Activated CD4-positive, alpha-beta memory T cell treated with anti-CD3 and anti-CD28 coated beads, Interleukin-2, amount 10 ng/mL, durations not matched to agents 7 days and 5 days (primary cell): Measurements from ENCODE around the gene TMEM127. TPM values are rescaled to one million over a fixed set of nuclear protein-coding genes. Genes with fewer than 3 reads are reported as not detected.
A peak's percentile ranks its signal among the peaks of the same experiment; 100 is the strongest.
"Not testable (repeated sequence)": the region's sequence is repeated elsewhere in the genome, so short reads cannot be mapped to it uniquely, and the experiment has no call there.

Experiments
- CTCF ChIA-PET: fragments of 350-600 bp; sonication (Branson Sonifier 250); formaldehyde crosslinking; loops from one replicate; lab custom pipeline; 2021; ENCODE audit warnings: antibody characterized with exemption, inconsistent platforms; lab: Charles Lee
- POLR2A ChIA-PET: fragments of 350-600 bp; sonication (Branson Sonifier 250); formaldehyde crosslinking; loops from one replicate; lab custom pipeline; 2021; ENCODE audit warnings: antibody characterized with exemption; lab: Charles Lee
- DNase-seq: peaks from one replicate; pipeline ENCODE4 v3.0.0-alpha.2; 2020
- H3K27ac Mint-ChIP-seq: one replicate; pipeline ENCODE4 v1.8.0; 2021; ENCODE audit warnings: mild to moderate bottlenecking, mixed read lengths
- H3K27me3 Mint-ChIP-seq: one replicate; pipeline ENCODE4 v1.8.0; 2021; ENCODE audit warnings: mixed read lengths
- H3K36me3 Mint-ChIP-seq: one replicate; pipeline ENCODE4 v1.8.0; 2021; ENCODE audit warnings: low read depth, mixed read lengths
- H3K4me1 Mint-ChIP-seq: one replicate; pipeline ENCODE4 v1.8.0; 2021; ENCODE audit warnings: mixed read lengths
- H3K4me3 Mint-ChIP-seq: one replicate; pipeline ENCODE4 v1.8.0; 2021; ENCODE audit warnings: mild to moderate bottlenecking, mixed read lengths
- H3K9me3 Mint-ChIP-seq: one replicate; pipeline ENCODE4 v1.8.0; 2021; ENCODE audit warnings: mixed read lengths
- total RNA-seq, 2 experiments: library from RNA; stranded (reverse); gene quantifications; one replicate each; pipeline ENCODE4 v1.2.3, GENCODE V29; 2021

Gene TMEM127, protein sequence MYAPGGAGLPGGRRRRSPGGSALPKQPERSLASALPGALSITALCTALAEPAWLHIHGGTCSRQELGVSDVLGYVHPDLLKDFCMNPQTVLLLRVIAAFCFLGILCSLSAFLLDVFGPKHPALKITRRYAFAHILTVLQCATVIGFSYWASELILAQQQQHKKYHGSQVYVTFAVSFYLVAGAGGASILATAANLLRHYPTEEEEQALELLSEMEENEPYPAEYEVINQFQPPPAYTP
- 10 to 100 TPM; 42.4 to 44.0 TPM for total RNA-seq

DNA sequence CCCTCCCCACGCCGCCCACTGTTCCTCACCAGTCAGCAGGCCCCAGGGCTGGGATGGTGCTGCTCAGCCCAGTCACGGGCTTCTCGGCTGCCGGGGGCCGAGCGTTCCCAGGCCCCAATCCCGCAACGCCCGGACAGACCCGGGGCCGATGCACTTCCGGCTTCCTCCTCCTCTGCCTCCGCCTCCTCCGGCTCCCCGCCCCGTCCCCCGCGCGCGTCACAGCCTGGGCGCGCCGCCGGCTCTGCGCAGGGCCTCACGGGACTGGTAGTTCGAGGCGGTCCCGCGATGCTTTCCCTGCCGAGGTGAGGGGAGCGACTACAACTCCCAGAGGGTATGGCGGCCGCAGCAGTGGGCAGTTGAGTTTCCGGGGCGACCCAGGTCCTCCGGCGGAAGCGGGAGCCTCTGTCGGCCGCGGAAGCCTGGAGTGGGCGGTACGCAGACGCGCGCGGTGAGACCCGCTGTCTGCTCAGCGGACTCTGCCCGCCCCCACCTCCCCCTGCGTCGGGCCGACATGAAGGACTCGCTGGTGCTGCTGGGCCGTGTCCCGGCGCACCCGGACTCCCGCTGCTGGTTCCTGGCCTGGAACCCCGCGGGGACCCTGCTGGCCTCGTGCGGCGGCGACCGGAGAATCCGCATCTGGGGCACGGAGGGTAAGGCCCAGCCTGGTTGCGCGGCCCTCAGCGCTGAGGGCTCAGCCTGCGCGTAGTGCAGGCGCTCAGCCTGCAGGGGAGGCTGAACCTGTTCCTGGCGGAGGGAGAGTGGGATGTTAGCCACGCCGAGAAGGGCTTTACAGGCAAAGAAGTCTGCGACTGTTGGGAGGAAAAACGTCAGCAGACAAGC lies at the start of gene TMEM127, which contains the start of gene CIAO1:
TSS of gene TMEM127 (minus strand) at position 158 of the 840 bp plus-strand sequence. CDS start 616 bp downstream, outside the sequence.
TSS of gene CIAO1 (plus strand) at position 386 of the 840 bp plus-strand sequence. CDS start at position 512, 126 bp downstream.
- DNase-seq: peak; percentile 99
- ChIA-PET POLR2A (interaction anchor here (0.8 to 4.2 kb wide), 10 partner anchors 11 to 149 kb away, joined by 3 to 31 read pairs (median 4); partner anchors contain the start of genes ADRA2B, NCAPH, SNRNP200 and STARD7), CTCF (interaction anchor here (0.6 to 2.1 kb wide), 15 partner anchors 7 to 497 kb away, joined by 3 to 14 read pairs (median 6); partner anchors contain the start of gene ASTL)
- peak within 1 kb of the TSS; percentile 94 for H3K27ac Mint-ChIP-seq
- peak within 1 kb of the TSS; percentile 99 for H3K4me3 Mint-ChIP-seq
- H3K4me1 Mint-ChIP-seq: peaks cover 47% of the 10 kb centered on the region
- no peaks in the 10 kb centered on the region for H3K9me3 Mint-ChIP-seq
- H3K36me3 Mint-ChIP-seq: peaks cover 56% of the 10 kb centered on the region
- no peaks in the 10 kb centered on the region for H3K27me3 Mint-ChIP-seq

DNA sequence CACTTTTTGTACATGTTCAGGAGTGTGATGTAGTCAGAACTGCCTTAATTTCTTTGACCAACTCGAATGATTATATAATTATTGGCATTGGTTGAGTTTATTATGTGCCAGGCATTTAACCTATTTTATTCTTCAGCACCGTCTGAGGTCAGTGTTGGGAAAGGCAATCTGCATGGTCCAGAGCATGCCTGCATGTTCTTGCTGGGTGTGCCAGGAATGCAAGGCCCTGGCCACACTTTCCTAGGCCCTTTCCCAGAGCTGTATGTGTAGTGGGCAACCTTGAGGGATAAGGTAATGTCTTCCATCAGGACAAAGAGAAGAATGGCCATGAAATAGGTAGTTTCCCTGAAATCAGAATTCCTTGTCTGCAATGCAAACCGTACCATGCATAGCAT lies 49.2 kb upstream of the TMEM127 start:
- Mint-ChIP-seq H3K36me3 (peaks cover 37% of the 10 kb centered on the region), H3K27me3 (no peaks in the 10 kb centered on the region), H3K27ac (peak overlapping the region; percentile 93), H3K4me3 (no peak overlapping the region), H3K9me3 (no peaks in the 10 kb centered on the region), H3K4me1 (peaks cover 62% of the 10 kb centered on the region)
- CTCF ChIA-PET: interaction anchor here (0.7 to 1.2 kb wide), 2 partner anchors 30 to 48 kb away, joined by 3 read pairs; no protein-coding TSS in a partner anchor
- POLR2A ChIA-PET: interaction anchor here (0.7 to 3.1 kb wide), 7 partner anchors 10 to 322 kb away, joined by 3 to 24 read pairs (median 8); partner anchors contain the start of genes ITPRIPL1, NCAPH and SNRNP200
- no peak for DNase-seq

DNA sequence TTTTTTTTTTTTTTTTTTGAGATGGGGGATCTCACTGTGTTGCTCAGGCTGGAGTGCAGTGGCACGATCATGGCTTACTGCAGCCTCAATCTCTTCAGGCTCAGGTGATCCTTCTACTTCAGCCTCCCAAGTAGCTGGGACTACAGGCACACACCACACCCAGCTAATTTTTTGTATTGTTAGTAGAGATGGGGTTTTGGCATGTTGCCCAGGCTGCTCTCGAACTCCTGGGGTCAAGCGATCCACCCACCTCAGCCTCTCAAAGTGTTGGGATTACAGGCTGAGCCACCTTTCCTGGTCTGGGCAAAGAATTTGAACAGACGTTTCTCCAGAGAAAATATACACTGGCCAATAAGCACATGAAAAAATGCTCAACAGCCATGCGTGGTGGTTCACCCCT lies 42.5 kb upstream of the TMEM127 start:
- CTCF ChIA-PET: interaction anchor here (1.4 kb wide), 1 partner anchor 10 kb away, joined by 7 read pairs; no protein-coding TSS in a partner anchor
- H3K4me1 Mint-ChIP-seq: peaks cover 53% of the 10 kb centered on the region
- no peak overlapping the region for H3K4me3 Mint-ChIP-seq

DNA sequence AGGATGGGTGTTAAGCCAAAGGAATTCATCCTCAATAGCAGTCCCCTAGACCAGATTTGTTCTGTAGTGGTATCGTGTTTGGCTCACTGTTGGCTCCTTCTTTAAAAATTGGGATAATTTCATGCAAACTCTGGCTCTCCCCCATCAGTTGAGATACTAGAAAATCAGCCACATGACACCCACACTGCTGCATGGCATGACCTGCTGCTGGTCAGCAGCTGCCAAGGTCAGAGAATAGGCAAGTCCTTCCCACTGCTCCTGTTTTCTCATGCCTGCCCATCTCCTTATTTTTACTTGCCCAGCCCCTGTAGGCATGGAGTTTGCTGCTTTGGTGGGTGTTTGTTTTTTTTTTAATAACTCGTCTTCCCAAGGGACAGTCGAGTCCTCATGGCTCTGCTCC lies 40.6 kb upstream of the TMEM127 start:
- Mint-ChIP-seq H3K9me3 (no peaks in the 10 kb centered on the region), H3K4me3 (peak overlapping the region; percentile 100), H3K36me3 (peaks cover 49% of the 10 kb centered on the region), H3K27ac (peak overlapping the region; percentile 98), H3K4me1 (peaks cover 65% of the 10 kb centered on the region), H3K27me3 (no peaks in the 10 kb centered on the region)
- POLR2A ChIA-PET: interaction anchor here (0.7 to 10.8 kb wide), 13 partner anchors 7 to 232 kb away, joined by 3 to 244 read pairs (median 9); partner anchors contain the start of genes ITPRIPL1 and NCAPH
- no peak for DNase-seq
- CTCF ChIA-PET: interaction anchor here (0.8 to 2.6 kb wide), 6 partner anchors 10 to 203 kb away, joined by 3 to 14 read pairs (median 4); no protein-coding TSS in a partner anchor

More for the DNA sequence above, 42.5 kb upstream of the TMEM127 start:
- Mint-ChIP-seq H3K9me3 (no peaks in the 10 kb centered on the region), H3K27me3 (no peaks in the 10 kb centered on the region), H3K36me3 (peaks cover 35% of the 10 kb centered on the region), H3K27ac (no peak overlapping the region)
- DNase-seq: no peak
- POLR2A ChIA-PET: interaction anchor here (10.8 kb wide), 1 partner anchor 15 kb away, joined by 244 read pairs; the partner anchor contains the start of gene ITPRIPL1

DNA sequence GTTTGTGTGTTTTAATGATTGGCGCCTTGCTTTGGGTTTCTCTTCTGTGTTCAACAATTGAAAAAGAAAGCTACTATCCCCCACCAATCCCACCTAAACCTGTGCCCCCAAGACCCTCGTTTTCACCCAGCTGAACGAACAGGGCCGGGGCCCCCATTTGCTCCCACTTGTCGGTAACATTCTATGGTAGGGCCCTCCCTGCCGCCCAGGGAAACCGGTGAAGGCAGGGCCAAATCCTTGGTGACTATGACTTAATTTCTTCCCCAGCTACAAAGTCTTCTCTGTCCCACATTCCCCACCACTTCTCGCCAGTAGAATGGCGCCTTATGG lies 40.1 kb upstream of the TMEM127 start:
- Mint-ChIP-seq H3K27ac (peak overlapping the region; percentile 98), H3K4me3 (peak overlapping the region; percentile 100), H3K36me3 (peaks cover 53% of the 10 kb centered on the region), H3K27me3 (no peaks in the 10 kb centered on the region), H3K4me1 (peaks cover 69% of the 10 kb centered on the region), H3K9me3 (no peaks in the 10 kb centered on the region)
- DNase-seq: no peak
- ChIA-PET CTCF (interaction anchor here (0.8 to 2.6 kb wide), 7 partner anchors 10 to 203 kb away, joined by 3 to 14 read pairs (median 4); no protein-coding TSS in a partner anchor), POLR2A (interaction anchor here (0.7 to 10.8 kb wide), 15 partner anchors 8 to 232 kb away, joined by 3 to 244 read pairs (median 6); partner anchors contain the start of genes ITPRIPL1 and NCAPH)

DNA sequence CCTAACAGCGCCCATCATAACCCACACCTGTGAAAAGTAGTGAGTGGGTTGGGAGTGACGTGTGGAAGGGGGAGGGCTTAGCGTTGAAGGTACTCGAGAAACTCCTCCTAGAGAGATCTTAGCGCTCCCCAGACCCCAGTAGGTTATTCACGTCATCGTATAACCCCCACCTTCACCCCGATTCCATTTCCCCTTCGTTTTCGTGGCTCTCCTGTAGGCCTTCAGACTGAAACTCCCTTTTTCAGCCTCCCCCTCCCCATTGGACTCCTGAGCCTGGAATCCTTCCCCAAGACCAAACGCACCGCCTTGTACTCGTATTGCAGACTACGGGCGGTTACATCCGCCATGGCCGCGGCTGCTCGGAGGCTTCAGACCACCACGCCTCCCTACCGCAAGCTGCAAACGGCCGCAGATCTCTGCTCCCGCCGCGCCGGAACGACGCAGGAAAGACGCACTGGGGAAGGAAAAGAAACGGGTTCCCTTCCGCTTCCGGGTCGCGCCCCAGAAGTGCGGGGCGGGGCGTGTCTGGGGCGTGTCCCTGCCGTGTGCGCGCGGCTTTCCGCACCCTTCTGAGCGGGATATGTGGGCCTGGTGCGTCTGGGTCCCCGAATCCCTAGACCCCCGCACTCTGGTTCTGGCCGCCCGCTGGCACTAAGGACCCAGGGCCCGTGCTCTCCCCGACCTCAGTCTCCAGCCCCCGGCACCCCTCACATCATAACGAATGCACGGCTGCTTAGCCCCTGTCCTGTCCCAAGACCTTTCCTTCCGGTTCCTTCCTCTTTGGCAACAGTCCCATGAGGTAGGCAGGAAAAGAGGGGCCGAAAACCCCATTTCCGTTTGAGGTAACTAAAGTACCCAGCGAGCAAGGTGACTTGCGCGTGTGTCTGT lies 39.5 kb upstream of the TMEM127 start, which contains the start of gene SNRNP200:
TSS of gene SNRNP200 (minus strand) at position 456 of the 888 bp plus-strand sequence. CDS start at position 347, 109 bp downstream.
- CTCF ChIA-PET: interaction anchor here (0.8 to 2.6 kb wide), 12 partner anchors 11 to 249 kb away, joined by 3 to 14 read pairs (median 4); partner anchors contain the start of gene ITPRIPL1
- POLR2A ChIA-PET: interaction anchor here (0.6 to 10.8 kb wide), 25 partner anchors 8 to 289 kb away, joined by 3 to 244 read pairs (median 5); partner anchors contain the start of genes ITPRIPL1 and NCAPH

DNA sequence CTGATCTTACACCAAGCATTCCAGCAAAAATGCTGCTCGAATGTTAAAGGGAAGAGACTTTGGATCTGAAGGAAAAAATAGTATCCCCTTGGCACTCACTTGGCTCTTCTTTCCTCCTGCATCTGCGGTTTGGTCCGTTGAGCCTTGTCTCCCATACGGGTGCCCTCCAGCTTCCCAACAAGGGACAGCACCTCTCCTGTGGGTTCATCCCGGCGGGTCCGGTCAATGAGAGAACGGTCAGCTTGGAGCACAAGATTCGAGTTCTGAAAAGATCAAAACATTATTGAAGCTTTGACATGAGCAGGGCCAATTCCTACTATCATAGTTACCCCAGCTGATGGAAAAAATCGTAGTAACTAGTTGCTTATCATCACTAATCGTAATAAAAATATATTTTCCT lies 38.8 kb upstream of the TMEM127 start:
- Mint-ChIP-seq H3K9me3 (no peaks in the 10 kb centered on the region), H3K4me3 (peak overlapping the region; percentile 100), H3K27me3 (no peaks in the 10 kb centered on the region), H3K36me3 (peaks cover 61% of the 10 kb centered on the region), H3K27ac (peak overlapping the region; percentile 98), H3K4me1 (peaks cover 66% of the 10 kb centered on the region)
- POLR2A ChIA-PET: interaction anchor here (0.6 to 10.8 kb wide), 18 partner anchors 9 to 290 kb away, joined by 3 to 244 read pairs (median 5); partner anchors contain the start of genes ITPRIPL1 and NCAPH
- DNase-seq: no peak
- CTCF ChIA-PET: interaction anchor here (0.8 to 2.6 kb wide), 7 partner anchors 16 to 250 kb away, joined by 3 to 14 read pairs (median 4); partner anchors contain the start of gene ITPRIPL1

More for the DNA sequence above, 39.5 kb upstream of the TMEM127 start, which contains the start of gene SNRNP200:
- peaks cover 71% of the 10 kb centered on the region for H3K4me1 Mint-ChIP-seq
- H3K27ac Mint-ChIP-seq: peak within 1 kb of the TSS; percentile 98
- H3K9me3 Mint-ChIP-seq: no peaks in the 10 kb centered on the region
- peak; percentile 93 for DNase-seq
- H3K27me3 Mint-ChIP-seq: no peaks in the 10 kb centered on the region
- peaks cover 56% of the 10 kb centered on the region for H3K36me3 Mint-ChIP-seq
- H3K4me3 Mint-ChIP-seq: peak within 1 kb of the TSS; percentile 100

DNA sequence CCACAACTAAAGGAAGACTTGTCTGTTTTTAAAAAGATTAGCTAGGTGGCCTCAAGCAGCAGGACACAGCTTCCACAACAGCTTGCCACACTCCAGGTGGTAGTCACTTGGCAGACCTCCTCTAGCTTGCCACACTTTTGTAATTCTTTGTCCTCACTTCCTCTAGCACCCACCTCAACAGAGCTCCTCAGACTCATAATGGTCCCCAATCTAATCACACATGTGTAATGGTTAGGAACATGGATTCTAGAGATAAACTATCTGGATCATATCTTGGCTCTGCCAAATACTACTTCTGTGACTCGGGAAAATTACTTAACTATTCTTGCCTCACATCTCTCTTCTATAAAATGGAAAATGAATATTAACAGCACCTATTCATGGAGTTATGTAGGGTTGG lies 36.1 kb upstream of the TMEM127 start:
- H3K36me3 Mint-ChIP-seq: peaks cover 88% of the 10 kb centered on the region
- peaks cover 55% of the 10 kb centered on the region for H3K4me1 Mint-ChIP-seq
- POLR2A ChIA-PET: interaction anchor here (1.2 to 2.8 kb wide), 5 partner anchors 11 to 34 kb away, joined by 3 to 13 read pairs (median 7); partner anchors contain the start of genes ITPRIPL1 and NCAPH
- no peak for DNase-seq
- peak overlapping the region; percentile 53 for H3K27ac Mint-ChIP-seq
- no peaks in the 10 kb centered on the region for H3K9me3 Mint-ChIP-seq
- H3K27me3 Mint-ChIP-seq: no peaks in the 10 kb centered on the region
- CTCF ChIA-PET: interaction anchor here (0.6 to 1.3 kb wide), 3 partner anchors 20 to 39 kb away, joined by 4 read pairs; no protein-coding TSS in a partner anchor
- H3K4me3 Mint-ChIP-seq: no peak overlapping the region

DNA sequence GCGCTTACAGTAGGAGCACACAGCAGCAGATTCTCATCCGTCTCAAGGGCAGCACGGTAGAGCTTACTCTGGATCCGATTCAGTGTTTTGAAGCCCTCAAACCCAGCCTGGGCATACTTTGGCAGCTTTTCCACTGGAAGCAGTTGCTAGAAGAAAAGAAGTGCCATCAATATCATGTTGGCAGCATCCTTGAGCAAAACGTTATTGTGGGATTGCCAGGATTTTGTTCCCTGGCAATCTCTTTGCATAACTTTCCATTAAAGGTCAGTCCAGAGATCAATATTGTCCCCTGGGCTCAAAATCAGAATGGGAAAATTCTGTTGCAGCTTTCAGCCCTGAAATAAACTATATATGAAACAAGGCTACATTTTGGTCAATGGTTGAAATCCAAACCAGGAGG lies 31.1 kb upstream of the TMEM127 start:
- no peaks in the 10 kb centered on the region for H3K27me3 Mint-ChIP-seq
- ChIA-PET POLR2A (no interaction called here), CTCF (no interaction called here)

DNA sequence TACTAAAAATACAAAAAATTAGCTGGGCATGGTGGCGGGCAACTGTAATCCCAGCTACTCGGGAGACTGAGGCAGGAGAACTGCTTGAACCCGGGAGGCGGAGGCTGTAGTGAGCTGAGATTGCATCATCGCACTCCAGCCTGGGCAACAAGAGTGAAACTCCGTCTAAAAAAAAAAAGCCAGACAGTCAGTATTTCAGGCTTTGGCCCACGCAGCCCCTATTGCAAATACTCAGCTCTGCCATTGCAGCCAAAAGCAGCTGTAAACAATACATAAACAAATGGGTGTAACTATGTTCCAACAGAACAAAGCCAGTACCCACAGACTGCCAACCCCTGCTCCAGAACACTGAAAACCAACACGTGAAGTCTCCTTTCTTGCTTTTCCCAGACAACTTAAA lies 28.5 kb upstream of the TMEM127 start:
- H3K4me3 Mint-ChIP-seq, H3K9me3 Mint-ChIP-seq, H3K4me1 Mint-ChIP-seq, H3K27me3 Mint-ChIP-seq, CTCF ChIA-PET, DNase-seq, H3K27ac Mint-ChIP-seq: not testable (repeated sequence)
- peaks cover 93% of the 10 kb centered on the region for H3K36me3 Mint-ChIP-seq
- POLR2A ChIA-PET: interaction anchor here (1.6 kb wide), 1 partner anchor 10 kb away, joined by 8 read pairs; no protein-coding TSS in a partner anchor

More for the DNA sequence above, 31.1 kb upstream of the TMEM127 start:
- peak overlapping the region; percentile 24 for H3K27ac Mint-ChIP-seq
- H3K36me3 Mint-ChIP-seq: peaks cover 87% of the 10 kb centered on the region
- peaks cover 12% of the 10 kb centered on the region for H3K4me1 Mint-ChIP-seq
- no peak for DNase-seq
- H3K4me3 Mint-ChIP-seq: no peak overlapping the region
- H3K9me3 Mint-ChIP-seq: no peaks in the 10 kb centered on the region

DNA sequence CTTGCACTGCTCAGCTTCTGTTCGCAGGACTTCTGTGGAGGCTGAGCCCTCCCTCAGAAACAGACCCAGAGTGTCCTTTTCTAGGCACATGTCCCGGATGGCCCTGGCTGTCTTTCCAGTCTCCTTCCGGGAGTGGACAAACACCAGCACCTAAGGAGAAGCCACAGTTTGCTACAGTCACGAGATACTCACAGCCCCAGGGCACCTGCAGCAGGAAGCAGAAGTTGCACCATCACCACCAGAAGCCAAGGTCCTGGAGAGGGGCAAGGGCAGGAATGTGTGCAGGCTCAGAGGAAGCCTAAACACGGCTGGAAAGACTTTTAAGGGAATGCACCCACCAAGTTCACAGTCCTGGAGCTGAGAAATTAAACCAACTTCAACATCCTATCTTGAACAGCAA lies 26.0 kb upstream of the TMEM127 start:
- Mint-ChIP-seq H3K4me3 (no peak overlapping the region), H3K27ac (no peak overlapping the region), H3K27me3 (no peaks in the 10 kb centered on the region), H3K36me3 (peaks cover 93% of the 10 kb centered on the region), H3K4me1 (no peaks in the 10 kb centered on the region), H3K9me3 (no peaks in the 10 kb centered on the region)
- DNase-seq: no peak
- ChIA-PET POLR2A (interaction anchor here (2.7 kb wide), 1 partner anchor 10 kb away, joined by 7 read pairs; no protein-coding TSS in a partner anchor), CTCF (interaction anchor here (1.3 to 1.5 kb wide), 2 partner anchors 28 to 262 kb away, joined by 3 read pairs; no protein-coding TSS in a partner anchor)
